Nephron (organoid): ENCODE data around the gene BPIFB3.

Experiments
- H3K27ac Mint-ChIP-seq, 3 experiments: 2 replicates each; pipeline ENCODE4 v1.8.0; 2020; ENCODE audit warnings: mixed read lengths in 3 of 3, mild to moderate bottlenecking in 2 of 3, moderate library complexity in 1 of 3
- H3K27me3 Mint-ChIP-seq: 2 replicates; pipeline ENCODE4 v1.8.0; 2021; ENCODE audit warnings: low read depth, mild to moderate bottlenecking, moderate library complexity, mixed read lengths
- H3K36me3 Mint-ChIP-seq: 2 replicates; pipeline ENCODE4 v1.8.0; 2020; ENCODE audit warnings: low read depth, mixed read lengths
- H3K4me1 Mint-ChIP-seq: 2 replicates; pipeline ENCODE4 v1.8.0; 2020; ENCODE audit warnings: mixed read lengths
- H3K4me3 Mint-ChIP-seq, 3 experiments: 2 replicates each; pipeline ENCODE4 v1.8.0; 2020; ENCODE audit warnings: mild to moderate bottlenecking in 3 of 3, mixed read lengths in 3 of 3, moderate library complexity in 2 of 3
- H3K9me3 Mint-ChIP-seq: 2 replicates; pipeline ENCODE4 v1.8.0; 2020; ENCODE audit warnings: mixed read lengths
- CTCF ChIP-seq, 3 experiments: fragments of 200-600 bp; sonication (generic); IDR thresholded peaks; one replicate each; pipeline ENCODE4 v1.5.0; 2021; ENCODE audit warnings: antibody characterized with exemption in 3 of 3; ENCODE audit not compliant: unreplicated experiment in 3 of 3

The BPIFB3 gene

GRCh38 chr20:33084722-33085121 lies 31.0 kb downstream of the BPIFB3 start:
- no peak for TF ChIP-seq CTCF (IDR thresholded peaks at IDR 0.05; ENCODE audit: unreplicated experiment in 3 of 3)
- no peak overlapping the region for H3K27ac Mint-ChIP-seq
- H3K36me3 Mint-ChIP-seq, result no peaks in the 10 kb centered on the region
- no peaks in the 10 kb centered on the region for H3K4me1 Mint-ChIP-seq
- H3K27me3 Mint-ChIP-seq, result peaks cover 28% of the 10 kb centered on the region
- no peak overlapping the region for H3K4me3 Mint-ChIP-seq
- H3K9me3 Mint-ChIP-seq, result no peaks in the 10 kb centered on the region

- H3K4me1 Mint-ChIP-seq, result no peaks in the 10 kb centered on the region
- no peaks in the 10 kb centered on the region for H3K36me3 Mint-ChIP-seq
- peaks cover 23% of the 10 kb centered on the region for H3K27me3 Mint-ChIP-seq
- H3K9me3 Mint-ChIP-seq, result no peaks in the 10 kb centered on the region
- no peak for TF ChIP-seq CTCF (IDR thresholded peaks at IDR 0.05; ENCODE audit: unreplicated experiment in 3 of 3)
- no peak overlapping the region for H3K27ac Mint-ChIP-seq
- no peak overlapping the region for H3K4me3 Mint-ChIP-seq
Measured at GRCh38 chr20:33086052-33086722, 32.5 kb downstream of the BPIFB3 start.

- no peak overlapping the region for H3K4me3 Mint-ChIP-seq
- no peaks in the 10 kb centered on the region for H3K36me3 Mint-ChIP-seq
- H3K27ac Mint-ChIP-seq, result no peak overlapping the region
- H3K27me3 Mint-ChIP-seq, result peaks cover 32% of the 10 kb centered on the region
- no peaks in the 10 kb centered on the region for H3K9me3 Mint-ChIP-seq
- H3K4me1 Mint-ChIP-seq, result no peaks in the 10 kb centered on the region
- no peak for TF ChIP-seq CTCF (IDR thresholded peaks at IDR 0.05; ENCODE audit: unreplicated experiment in 3 of 3)
Measured at GRCh38 chr20:33091147-33091546, 37.4 kb downstream of the BPIFB3 start.

- Mint-ChIP-seq H3K4me1 (no peaks in the 10 kb centered on the region), H3K36me3 (no peaks in the 10 kb centered on the region), H3K4me3 (no peak overlapping the region), H3K27ac (no peak overlapping the region), H3K27me3 (peaks cover 32% of the 10 kb centered on the region), H3K9me3 (no peaks in the 10 kb centered on the region)
- no peak for TF ChIP-seq CTCF (IDR thresholded peaks at IDR 0.05; ENCODE audit: unreplicated experiment in 3 of 3)
Measured at GRCh38 chr20:33091693-33092092, 38.0 kb downstream of the BPIFB3 start.

GRCh38 chr20:33092361-33092760 lies 38.7 kb downstream of the BPIFB3 start:
- Mint-ChIP-seq H3K4me3 (no peak overlapping the region), H3K36me3 (no peaks in the 10 kb centered on the region), H3K9me3 (no peaks in the 10 kb centered on the region), H3K27me3 (peaks cover 30% of the 10 kb centered on the region), H3K4me1 (no peaks in the 10 kb centered on the region), H3K27ac (no peak overlapping the region)
- TF ChIP-seq CTCF (IDR thresholded peaks at IDR 0.05; ENCODE audit: unreplicated experiment in 3 of 3), result no peak

- H3K4me3 Mint-ChIP-seq, result no peak overlapping the region
- no peaks in the 10 kb centered on the region for H3K36me3 Mint-ChIP-seq
- no peaks in the 10 kb centered on the region for H3K9me3 Mint-ChIP-seq
- no peaks in the 10 kb centered on the region for H3K4me1 Mint-ChIP-seq
- no peak for TF ChIP-seq CTCF (IDR thresholded peaks at IDR 0.05; ENCODE audit: unreplicated experiment in 3 of 3)
- H3K27me3 Mint-ChIP-seq, result peaks cover 24% of the 10 kb centered on the region
- no peak overlapping the region for H3K27ac Mint-ChIP-seq
Measured at GRCh38 chr20:33093074-33093473, 39.4 kb downstream of the BPIFB3 start.
